ENCODE measurements around the gene PRKCQ.
"Not testable (repeated sequence)": the region's sequence is repeated elsewhere in the genome, so short reads cannot be mapped to it uniquely, and the experiment has no call there.

The PRKCQ gene

DNA sequence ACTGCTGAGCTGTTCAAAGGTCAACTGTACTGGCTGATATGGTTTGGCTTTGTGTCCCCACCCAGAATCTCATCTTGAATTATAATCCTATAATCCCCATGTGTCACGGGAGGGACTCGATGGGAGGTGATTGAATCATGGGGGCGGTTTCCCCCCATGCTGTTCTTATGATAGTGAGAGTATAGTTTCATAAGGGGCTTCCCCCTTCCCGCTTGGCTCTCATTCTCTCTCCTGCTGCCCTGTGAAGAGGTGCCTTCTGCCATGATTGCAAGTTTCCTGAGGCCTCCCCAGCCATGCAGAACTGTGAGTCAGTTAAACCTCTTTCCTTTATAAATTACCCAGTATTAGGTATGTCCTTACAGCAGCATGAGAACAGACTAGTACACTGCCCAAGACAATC is 140.2 kb downstream of the PRKCQ start:
- DNase-seq: not testable (repeated sequence)

DNA sequence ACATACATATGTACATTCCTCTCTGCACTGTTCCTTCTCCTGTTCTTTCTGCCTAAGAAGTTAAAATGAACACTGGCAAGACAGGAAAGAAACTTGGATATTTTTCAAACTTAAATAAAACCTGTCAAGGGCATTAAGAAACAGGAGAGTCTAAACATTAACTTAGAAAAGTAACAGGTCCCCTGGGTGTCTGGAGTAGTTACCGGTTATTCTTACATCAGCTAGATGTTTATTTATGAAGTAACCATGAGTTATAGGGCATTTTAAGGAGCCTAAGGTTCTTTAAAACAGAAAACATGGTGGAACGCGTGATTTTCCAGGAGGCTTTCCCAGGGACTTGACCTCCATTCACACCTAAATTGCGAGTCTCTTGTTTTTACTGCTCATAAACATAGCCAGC is 148.2 kb downstream of the PRKCQ start:
- no peak for DNase-seq

DNA sequence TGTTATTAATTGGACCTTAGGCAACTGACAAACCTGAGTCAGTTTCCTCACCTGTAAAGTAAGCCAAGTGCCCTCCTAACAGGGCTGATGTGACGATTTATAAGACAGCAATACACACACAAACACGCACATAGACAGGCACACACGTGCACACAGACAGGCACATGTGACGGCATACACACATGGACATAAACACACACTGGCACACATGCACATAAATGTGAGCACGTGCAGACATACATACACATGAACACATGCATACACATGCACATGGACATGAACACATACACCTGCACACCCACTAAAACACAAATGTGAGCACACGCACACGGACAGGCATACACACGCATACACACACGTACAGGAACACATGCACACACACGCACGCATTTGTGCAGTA is 148.9 kb downstream of the PRKCQ start:
- no peak for DNase-seq

DNA sequence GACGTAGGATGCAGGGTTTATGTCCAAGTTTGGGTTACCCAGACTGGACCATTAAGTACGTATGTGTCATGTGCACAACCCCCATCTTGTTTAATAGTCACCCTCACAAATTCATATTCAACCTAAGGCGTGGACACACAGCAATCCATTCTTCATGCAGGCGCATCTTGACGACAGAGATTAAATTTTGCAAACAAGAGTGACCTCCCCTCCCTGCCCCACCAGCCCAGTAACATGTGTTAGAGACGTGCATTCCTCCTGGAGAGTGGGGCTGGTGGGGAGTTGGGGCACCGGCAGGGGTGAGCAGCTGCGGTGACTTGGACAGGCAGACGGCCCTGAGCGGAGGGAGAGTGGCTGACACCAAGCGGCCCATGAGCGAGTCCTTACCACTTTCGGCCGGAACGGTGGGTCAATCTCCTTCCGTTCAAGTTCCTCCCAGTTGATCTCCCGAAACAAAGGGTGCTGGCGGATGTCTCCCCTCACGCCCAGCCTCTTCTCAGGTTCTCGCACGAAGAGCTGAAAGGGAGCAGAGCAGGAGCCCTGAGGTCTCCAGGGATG is 149.6 kb downstream of the PRKCQ start:
- no peak for DNase-seq

DNA sequence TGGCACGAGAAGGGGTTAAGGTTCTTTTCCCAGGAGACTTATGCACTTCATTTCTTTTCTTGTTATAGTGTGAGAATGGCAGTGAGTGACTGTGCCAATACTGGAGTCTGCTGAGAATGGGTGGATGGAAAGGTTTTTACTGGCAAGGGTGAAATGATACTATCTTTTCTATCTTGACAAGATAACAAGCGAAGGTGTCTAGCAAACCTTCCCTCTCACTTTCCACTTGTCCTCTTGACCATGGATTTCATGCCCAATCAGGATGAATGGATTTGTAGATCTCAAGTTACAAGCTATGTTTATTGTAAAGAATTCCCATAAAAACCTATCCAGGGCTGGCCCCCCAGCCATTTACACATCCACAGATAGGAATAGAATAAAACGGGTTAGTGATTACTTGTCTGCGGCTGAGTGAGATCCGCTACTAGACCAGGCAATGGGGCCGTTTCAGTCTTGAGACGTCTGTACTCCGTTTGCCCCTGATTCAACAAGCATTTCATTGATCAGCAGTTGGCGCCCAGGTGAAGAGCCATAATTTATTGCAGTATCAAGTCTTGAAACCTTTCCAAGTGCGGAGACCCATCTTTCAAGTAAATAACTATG is 152.6 kb downstream of the PRKCQ start:
- DNase-seq: no peak

DNA sequence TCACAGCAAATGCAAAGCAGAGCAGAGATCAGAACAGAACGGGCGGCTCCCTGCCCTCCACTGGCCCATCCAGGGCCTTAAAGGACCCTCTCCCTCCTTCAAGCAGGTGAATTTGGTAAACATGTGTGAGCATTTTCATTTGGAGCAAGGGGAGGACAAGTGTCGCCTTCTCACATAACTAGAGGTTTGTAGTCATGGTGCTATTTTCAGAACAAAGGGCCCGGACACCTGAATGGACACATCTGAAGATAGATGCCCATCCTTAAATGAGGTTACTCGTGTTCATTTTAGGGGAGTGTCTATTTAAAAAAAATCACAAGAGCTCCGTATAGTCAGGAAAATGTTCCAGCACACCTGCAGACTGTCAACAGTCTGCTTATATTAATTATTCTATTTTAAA is 153.8 kb downstream of the PRKCQ start:
- DNase-seq: no peak

DNA sequence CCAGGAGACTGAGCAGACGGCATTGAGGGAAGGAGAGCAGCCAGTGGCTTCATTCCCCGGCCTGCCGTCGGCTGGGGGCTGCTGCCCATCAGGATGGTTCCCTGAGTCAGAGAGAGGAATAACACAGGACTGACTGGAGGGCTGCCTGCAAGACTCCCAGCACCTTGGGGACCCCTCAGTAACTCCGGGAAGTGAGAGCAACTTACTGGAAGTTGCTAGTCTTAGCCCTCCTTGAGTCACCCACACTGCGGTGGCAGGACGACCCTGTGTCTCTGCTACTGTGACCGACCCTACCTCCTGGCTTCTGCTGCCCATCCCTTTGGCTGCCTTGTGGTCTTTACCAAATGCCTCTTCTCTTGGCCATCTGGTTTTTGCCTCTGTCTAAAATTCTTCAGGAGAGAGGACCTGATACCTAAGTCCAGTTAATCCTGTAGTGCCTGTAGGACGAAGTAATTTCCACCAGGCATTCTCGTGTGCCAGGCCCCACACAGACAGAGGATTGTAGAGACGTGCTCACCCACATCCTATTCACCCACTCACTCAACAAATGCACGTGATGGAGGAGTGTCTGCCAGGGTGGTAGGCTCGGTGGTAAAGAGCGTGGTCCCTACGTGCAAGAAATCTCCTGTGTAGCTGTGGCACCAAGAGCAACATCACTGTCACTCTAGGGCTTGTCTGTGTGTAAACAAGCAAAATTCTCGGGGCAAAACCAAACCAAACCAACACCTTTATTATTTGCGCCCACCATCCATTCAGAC is 156.5 kb downstream of the PRKCQ start:
- no peak for DNase-seq

DNA sequence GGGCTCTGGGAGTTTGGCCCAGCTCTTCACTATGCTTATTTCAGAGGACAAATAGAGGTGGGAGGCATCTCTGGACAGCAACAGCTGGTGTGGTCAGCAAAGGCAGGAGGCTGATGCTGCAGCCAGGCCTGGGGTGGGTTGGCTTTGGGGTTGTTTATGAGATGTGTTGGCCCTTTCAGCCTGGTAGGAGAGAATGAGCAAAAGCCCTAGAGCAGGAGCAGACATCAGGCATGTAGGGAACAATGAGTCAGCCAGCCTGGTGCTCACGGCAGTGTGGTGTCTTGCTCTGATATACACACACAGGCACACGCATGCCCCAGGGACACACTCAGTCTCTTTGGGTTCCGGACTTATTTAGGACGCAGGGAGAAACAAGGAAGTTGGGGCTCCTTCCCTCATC is 157.1 kb downstream of the PRKCQ start:
- peak; percentile 36 for DNase-seq

DNA sequence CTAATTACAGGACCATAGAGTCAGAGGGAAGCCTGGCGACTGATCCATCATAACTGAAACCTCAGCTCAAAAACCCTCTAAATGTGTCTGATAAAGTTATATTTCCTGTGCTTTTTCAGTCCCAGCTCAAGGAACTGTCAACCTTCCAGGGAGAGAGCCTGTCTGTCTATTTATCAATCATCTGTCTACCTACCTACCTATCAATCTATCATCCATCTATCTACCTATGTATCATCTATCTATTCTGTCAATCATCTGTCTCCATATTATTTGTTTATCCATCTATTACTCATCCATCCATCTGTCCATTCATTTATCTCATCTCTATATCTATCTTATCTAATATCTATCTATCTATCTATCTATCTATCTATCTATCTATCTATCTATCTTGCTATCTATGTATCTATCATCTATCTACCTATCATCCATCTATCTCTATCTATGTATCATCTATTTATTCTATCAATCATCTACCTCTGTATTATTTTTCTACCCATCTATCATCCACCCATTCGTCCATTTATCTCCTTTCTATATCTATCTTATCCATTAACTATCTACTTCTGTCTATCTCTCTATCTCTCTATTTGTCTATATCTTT is 161.4 kb downstream of the PRKCQ start:
- DNase-seq: no peak

DNA sequence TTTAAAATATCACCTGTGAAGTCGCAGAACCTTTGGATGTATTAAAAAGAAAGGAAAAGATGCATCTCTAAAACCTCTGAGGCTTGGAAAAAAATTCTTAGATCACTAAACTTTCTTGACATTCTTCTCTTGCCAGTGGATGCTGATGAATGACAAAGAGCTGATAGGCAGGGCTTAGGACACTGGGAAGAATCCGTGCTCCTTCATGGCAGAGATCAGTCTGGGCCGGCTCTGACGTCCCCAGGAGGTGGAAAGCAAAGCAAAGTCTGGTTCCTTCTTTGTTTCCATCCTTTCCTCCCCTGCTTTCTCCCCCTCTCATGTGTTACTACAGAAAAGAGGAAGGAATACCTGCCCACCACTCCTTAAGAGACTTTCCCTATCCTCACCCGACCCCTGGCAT is 161.9 kb downstream of the PRKCQ start:
- no peak for DNase-seq

DNA sequence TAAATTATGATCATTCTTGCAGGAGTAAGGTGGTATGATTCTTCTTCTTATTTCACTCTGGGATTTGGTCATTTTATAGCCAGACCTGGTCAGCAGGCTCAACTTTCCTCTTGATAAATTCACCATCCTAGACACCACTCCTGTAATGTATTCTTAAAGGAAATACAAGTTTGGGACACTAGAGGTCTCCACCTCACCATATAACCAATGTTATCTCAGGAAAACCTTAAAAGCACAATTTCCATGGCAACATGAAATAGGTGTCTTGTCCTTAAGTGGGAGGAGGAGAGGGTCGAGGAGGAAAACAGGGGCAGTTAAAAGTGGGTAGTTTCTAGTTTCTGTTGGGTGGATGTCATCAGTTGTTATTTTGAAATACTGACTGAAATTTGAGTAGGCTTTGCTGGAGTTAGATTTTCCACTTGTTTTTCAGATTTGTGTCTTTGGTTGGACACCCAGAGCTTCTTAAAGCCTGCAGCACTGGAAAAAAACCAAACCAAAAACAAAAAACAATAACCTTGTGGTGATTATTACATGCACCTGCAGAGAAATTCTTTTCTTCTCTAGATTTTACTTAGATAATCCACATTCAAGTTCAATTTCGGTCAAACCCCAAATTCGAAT is 163.1 kb downstream of the PRKCQ start:
- no peak for DNase-seq

DNA sequence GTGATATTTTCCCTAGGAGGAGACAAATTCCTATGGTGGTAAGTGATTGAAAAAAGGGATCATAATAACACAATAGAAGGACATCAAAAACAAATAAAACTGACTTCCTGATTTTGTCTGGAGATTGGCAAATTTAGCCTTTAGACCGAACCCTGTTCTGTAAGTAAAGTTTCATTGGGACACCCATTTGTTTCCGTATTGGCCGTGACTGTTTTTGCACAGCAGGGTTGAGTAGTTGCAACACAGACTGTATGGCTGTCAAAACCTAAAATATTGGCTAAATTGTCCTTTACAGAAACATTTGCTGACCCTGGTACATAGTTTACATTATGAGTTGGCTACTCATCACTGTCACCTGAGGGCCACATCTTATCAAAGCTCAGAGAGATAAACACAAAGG is 168.6 kb downstream of the PRKCQ start:
- DNase-seq: no peak

DNA sequence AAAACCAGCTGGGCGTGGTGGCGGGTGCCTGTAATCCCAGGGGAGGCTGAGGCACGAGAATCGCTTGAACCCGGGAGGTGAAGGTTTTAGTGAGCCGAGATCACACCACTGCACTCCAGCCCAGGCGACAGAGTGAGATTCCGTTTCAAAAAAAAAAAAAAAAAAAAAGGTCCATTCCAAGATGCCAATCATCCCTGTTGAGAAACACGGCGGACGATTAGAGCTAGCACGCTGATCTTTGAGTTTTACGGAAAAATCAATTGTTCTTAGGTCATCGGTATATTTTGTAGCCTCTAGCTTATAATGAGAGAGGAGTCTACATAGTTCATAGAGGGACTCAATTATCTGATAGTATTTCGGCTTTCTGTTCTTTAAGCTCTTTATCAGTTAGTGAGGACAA is 169.2 kb downstream of the PRKCQ start:
- no peak for DNase-seq

DNA sequence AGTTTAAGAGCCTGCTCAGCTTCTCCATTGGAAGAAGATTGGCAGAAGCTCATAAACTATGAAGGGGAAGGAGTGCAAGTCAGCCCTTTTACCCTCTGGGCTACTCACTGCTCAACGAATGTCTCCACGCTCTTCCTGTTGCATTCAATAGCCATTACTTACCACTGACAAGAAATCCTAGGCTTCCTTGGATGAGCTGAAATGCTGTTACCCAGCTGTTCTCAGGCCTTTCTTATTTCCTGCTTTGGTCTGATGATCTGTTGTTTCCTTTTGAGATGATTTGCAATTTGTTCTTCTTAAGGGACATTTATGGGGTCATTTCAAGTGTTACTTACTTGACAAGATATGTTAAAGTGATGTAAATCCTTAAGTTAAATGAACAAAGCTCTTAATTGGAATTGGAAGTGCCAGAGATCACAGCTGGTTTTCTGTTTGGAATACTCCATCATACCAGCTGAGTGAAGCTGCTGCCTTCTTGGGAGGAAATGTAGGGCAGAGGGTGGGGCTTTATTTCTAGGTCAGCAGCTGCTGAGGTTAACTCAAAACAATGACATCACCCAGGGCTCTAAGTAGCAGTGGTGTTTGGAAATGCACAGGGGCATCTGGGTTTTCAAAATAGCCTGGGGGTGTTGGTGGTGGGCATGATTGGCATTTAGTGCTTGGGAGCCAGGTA is 170.0 kb downstream of the PRKCQ start:
- DNase-seq: no peak

DNA sequence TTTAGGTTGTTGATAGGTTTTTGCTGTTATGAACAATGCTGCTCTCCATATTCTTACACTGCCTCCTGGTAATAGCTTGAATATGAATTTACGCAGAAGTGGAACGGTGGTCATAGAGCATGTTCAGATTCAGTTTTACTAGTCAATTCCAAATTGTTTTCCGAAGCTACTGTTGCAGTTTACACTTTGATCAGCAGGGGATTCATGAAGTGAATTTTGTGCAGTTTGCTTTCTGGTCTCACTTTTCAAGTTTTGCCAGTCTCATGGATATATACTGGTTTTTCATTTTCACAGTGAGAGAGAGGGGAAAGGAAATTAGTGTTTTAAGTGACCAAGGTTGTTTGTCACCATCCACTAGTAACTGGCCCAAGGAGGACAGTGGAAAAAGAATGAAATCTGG is 171.3 kb downstream of the PRKCQ start:
- DNase-seq: no peak

DNA sequence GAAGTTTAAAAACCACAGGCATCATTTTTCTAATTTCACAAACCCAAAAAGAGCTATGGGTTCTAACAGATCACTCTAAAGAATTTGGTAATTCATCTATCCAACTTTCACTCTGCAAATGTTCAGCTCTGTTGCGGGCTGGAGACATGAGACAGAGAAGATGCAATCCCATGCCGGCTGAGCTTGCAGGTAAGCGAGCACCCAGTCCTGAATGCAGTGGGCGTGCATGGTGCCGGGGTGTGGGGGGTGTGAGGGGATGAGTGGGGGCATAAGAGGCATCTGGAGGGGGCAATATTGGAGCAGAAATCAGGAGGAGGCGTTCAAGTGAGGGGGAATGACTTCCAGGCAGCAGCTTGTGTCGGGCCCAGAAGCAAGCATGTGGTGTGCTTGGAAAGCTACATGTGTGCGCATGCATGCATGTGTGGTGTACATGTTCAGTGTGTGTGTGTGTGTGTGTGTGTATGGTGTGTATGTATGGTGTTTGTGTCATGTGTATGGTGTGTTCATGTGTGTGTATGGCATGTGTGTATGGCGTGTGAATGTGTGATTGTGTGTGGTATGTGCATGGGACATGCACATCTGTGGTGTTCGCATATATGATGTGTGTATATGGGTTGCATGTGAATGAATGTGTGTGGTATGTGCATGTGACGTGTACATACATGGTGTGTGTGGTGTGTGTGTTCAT is 172.9 kb downstream of the PRKCQ start:
- DNase-seq: no peak

DNA sequence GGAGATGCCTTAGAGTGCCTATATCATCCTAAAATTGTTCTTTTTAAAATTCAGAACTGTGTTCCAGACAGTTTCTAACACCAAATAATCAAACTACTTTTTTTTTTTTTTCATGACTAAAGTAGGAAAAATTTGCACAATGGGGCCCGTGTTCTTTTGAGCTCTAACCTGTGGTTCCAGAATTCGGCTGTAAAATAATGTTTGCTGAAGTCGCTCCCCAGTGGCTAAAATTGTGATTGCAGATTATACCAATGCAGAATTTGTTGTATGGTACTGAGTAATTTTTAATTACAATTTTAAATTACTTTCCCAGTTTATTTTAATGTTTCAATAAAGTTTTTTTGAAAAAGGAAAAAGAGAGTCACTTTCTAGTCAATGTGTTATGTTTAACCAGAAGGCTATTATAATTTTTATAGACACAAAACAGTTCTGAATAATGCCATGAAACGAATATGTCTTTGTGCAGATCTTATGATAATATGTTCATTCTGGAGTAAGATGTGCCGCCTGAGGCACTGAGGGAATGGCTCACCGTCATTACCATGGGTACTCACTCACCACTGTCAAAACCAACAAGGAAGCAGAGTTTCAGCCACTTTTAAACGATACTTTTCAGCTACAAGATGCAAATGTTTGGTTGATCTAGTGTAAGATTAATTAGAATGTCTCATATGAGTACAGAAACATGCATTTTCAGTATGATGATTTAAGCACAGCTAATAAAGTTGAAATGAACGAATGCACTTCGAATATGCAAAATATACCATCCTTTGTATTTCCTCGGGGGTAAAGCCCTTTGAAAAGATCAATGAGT is 173.6 kb downstream of the PRKCQ start:
- no peak for DNase-seq

DNA sequence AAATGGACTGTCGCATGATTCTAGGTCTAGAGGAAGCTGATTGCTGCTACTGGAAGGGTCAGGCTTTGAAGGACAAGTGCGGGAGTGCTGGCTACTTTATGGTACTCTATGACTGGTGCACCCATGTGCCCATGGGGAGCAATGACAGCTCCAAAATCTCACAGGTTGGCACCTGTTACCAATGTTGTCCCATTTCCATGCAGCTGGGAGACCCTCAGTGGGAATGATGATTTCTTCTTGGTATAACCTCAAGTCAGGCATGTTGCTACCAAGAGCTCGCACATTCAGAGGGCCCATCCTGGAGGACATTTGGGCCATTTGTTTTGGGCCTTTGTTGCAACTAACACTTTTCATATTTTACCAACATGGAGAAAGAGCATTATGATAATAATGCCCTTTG is 174.4 kb downstream of the PRKCQ start:
- no peak for DNase-seq

DNA sequence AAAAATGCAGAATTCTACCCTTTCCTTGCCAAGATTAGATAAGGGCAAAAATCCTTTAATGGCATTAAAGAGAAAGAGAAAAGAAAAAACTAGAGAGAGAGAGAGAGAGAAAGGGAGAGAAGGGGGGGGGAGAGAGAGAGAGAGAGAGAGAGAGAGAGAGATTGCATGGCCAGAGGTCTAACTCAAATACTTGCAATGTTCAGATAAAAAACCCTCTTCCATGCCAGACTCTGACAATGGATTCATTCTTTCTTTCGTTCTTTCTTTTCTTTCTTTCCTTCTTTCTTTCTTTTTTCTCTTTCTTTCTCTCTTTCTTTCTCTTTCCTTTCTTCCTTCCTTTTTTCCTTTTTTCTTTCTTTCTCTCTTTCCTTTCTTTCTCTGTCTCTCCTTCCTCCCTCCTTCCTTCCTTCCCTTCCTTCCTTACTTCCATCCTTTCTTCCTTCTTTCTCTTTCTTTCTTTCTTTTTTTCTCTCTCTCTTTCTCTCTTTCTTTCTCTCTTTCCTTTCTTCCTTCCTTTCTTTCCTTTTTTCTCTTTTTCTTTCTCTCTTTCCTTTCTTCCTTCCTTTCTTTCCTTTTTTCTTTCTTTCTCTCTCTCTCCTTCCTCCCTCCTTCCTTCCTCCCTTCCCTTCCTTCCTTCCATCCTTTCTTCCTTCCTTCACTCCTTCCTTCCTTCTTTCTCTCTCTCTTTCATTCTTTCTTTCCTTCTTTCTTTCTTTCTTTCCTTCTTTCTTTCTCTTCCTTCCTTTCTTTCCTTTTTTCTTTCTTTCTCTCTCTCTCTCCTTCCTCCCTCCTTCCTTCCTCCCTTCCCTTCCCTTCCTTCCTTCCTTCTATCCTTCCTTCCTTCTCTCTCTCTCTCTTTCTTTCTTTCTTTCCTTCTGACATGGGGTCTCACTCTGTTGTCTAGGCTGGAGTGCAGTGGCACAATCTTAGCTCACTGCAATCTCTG is 175.7 kb downstream of the PRKCQ start:
- no peak for DNase-seq

DNA sequence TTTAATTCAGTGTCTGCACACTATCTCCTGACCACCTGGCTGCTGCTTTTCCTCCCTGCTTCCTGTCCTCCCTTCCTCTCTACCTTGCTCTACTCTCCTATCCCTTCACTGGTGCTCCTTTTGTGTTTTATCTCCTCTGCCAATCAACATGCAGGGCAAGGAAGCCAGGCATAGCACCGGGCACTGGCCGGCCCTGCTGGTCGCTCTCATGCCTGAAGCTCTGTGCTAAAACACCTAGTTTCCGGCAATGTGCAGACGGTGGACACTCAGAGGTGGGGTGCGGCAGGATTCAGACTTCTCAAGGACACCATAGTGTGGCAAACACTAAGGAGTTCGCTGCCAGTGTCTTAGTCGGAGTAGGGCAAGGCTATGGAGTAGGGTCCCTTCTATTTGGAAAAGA is 177.1 kb downstream of the PRKCQ start:
- DNase-seq: no peak

DNA sequence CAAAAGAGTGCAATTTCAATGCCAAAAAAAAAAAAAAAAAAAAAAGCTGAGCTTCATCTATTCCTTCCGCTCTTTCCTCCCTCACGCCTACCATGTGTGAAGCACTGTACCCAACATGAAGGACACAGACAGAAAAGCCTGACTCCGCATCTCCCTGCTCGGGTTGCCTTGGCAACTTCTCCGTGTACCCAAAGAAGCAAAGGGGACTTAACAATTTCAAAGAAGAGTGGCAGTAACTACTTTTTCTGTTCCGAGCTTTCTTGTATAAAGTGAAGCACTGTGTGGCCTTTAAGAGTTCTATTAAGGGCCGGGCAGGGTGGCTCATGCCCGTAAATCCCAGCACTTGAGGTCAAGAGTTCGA is 177.7 kb downstream of the PRKCQ start:
- DNase-seq: no peak

Measured in activated CD8-positive, alpha-beta memory T cell treated with anti-CD3 and anti-CD28 coated beads, Interleukin-2, amount 50 U/mL, for 4 hours (primary cell).